ENCODE data around the gene SKIL.

GRCh38 chr3:170337420-170337819 lies 20.1 kb upstream of the SKIL start:
- no peak for TF ChIP-seq GATA3 (IDR thresholded peaks at IDR 0.05; ENCODE audit: low read depth, low read length)
- no peak for TF ChIP-seq GATA2 (IDR thresholded peaks at IDR 0.05; ENCODE audit: low read depth, low read length)
